ENCODE data around the gene BCAP29.

- TF ChIP-seq CTCF (IDR thresholded peaks at IDR 0.05; ENCODE audit: low read length) (no peak), EZH2 (IDR thresholded peaks at IDR 0.05; ENCODE audit: borderline replicate concordance, low read length) (no peak)
Observed at GRCh38 chr7:107564553-107565298, 15.3 kb upstream of the BCAP29 start.
